Fibroblast of lung (primary cell): Measurements from ENCODE around the gene NPM1.

Experiments used
- EZH2 ChIP-seq: IDR thresholded peaks from 2 replicates; pipeline ENCODE4 v1.5.1; 2012; ENCODE audit warnings: low read length, control low read depth, mild to moderate bottlenecking; ENCODE audit errors: missing control alignments
- TF ChIP-seq, protein P1 (sequence below), 2 donors: IDR thresholded peaks in 1 of 2; conservative IDR thresholded peaks in 1 of 2; 1 replicate in 1 of 2; 2 replicates in 1 of 2; pipeline ENCODE4 v1.5.1; 2011 to 2012; ENCODE audit warnings: low read length in 2 of 2, control low read depth in 1 of 2, inconsistent platforms in 1 of 2, low read depth in 1 of 2, mild to moderate bottlenecking in 1 of 2

DNA sequence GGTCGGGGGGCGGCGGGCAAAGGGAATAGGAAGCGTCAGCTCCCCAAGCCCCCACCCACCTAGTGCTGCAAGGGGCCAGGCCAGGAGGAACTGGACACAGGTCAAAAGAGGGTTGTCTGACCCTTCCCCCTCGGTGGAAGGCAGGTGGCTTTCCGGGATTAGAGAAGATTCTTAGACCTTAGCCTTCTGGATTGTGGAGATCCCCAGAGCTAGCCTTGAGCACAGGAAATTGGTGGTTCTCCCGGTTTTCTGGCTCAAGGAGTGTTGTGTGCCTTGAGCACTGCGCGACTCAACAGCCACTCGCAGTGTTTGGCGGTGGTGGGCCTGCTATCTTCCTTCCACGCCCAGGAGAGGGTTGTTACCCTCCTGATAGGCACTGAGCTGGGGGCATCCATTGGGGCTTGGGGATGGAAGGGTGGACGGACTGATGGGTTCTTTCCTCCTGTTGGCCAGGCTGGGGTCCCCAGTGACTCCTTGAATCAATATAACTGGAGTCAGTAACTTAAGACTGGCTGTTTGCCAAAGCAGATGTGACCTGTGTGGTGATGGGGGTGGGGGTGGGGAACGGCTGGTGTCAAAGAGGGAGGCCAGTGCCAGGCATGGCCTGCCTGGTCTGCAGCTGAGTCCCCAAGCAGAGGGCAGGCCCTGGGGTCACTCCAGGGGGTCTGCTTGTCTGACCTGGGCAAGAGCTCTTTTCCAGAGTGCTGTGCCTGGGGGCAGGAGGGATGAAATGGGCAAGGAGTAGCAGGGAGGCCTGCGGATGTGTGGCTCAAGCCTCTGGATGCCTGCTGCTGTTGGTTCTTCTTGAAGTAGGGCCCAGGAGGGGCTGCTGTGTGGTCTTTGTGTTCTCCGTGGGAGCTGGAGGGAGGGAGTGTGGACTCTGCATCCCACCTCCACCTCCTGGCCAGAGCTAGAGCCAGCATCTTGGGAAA lies 33.9 kb downstream of the NPM1 start:
- TF ChIP-seq, protein P1, sequence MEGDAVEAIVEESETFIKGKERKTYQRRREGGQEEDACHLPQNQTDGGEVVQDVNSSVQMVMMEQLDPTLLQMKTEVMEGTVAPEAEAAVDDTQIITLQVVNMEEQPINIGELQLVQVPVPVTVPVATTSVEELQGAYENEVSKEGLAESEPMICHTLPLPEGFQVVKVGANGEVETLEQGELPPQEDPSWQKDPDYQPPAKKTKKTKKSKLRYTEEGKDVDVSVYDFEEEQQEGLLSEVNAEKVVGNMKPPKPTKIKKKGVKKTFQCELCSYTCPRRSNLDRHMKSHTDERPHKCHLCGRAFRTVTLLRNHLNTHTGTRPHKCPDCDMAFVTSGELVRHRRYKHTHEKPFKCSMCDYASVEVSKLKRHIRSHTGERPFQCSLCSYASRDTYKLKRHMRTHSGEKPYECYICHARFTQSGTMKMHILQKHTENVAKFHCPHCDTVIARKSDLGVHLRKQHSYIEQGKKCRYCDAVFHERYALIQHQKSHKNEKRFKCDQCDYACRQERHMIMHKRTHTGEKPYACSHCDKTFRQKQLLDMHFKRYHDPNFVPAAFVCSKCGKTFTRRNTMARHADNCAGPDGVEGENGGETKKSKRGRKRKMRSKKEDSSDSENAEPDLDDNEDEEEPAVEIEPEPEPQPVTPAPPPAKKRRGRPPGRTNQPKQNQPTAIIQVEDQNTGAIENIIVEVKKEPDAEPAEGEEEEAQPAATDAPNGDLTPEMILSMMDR (conservative IDR thresholded peaks at IDR 0.05 in 1 of 2, IDR thresholded peaks at IDR 0.05 in 1 of 2; ENCODE audit: low read depth in 1 of 2, low read length in 2 of 2): no peak
- TF ChIP-seq EZH2: no peak
